Loucy (cell line): ENCODE results near the gene C1QTNF3.

ENCODE experiments used
- H2AFZ ChIP-seq: fragments of 200-600 bp; sonication (generic); 2 replicates; pipeline ENCODE4 v1.6.0; 2016; ENCODE audit warnings: antibody characterized with exemption, mild to moderate bottlenecking, low read length, moderate library complexity
- H3F3A ChIP-seq: fragments of 200-600 bp; 2 replicates; pipeline ENCODE4 v1.6.0; 2016; ENCODE audit warnings: antibody characterized with exemption, low read depth, mild to moderate bottlenecking
- H3K27me3 ChIP-seq: fragments of 200-600 bp; sonication (generic); 2 replicates; pipeline ENCODE4 v1.6.1; 2014; ENCODE audit warnings: low read length, mild to moderate bottlenecking; ENCODE audit not compliant: insufficient read depth, poor library complexity, severe bottlenecking
- H3K36me3 ChIP-seq: fragments of 200-600 bp; sonication (generic); 2 replicates; pipeline ENCODE4 v1.6.1; 2016; ENCODE audit warnings: low read length; ENCODE audit not compliant: insufficient read depth
- H3K4me1 ChIP-seq: fragments of 200-600 bp; sonication (generic); 2 replicates; pipeline ENCODE4 v1.5.1; 2014; ENCODE audit warnings: low read length, mild to moderate bottlenecking; ENCODE audit not compliant: insufficient read depth, poor library complexity, severe bottlenecking
- H3K4me2 ChIP-seq: fragments of 200-600 bp; sonication (generic); 2 replicates; pipeline ENCODE4 v1.6.0; 2014; ENCODE audit warnings: antibody characterized with exemption, low read length, low read depth, mild to moderate bottlenecking; ENCODE audit not compliant: poor library complexity, severe bottlenecking
- H3K4me3 ChIP-seq: fragments of 200-600 bp; sonication (generic); 2 replicates; pipeline ENCODE4 v1.5.1; 2014; ENCODE audit warnings: low read length, mild to moderate bottlenecking, mixed read lengths; ENCODE audit not compliant: poor library complexity, severe bottlenecking
- H3K79me2 ChIP-seq: fragments of 200-600 bp; sonication (generic); 2 replicates; pipeline ENCODE4 v1.6.1; 2014; ENCODE audit warnings: low read length; ENCODE audit not compliant: insufficient read depth
- H3K9ac ChIP-seq: fragments of 200-600 bp; sonication (generic); 2 replicates; pipeline ENCODE4 v1.6.0; 2014; ENCODE audit warnings: mild to moderate bottlenecking, low read depth, low read length, moderate library complexity; ENCODE audit not compliant: poor library complexity, severe bottlenecking
- H3K9me2 ChIP-seq: fragments of 200-600 bp; sonication (generic); replicated peaks from 2 replicates; pipeline ENCODE4 v1.6.1; 2016; ENCODE audit warnings: low read depth, low read length, mixed read lengths
- H3K9me3 ChIP-seq: fragments of 200-600 bp; sonication (generic); 2 replicates; pipeline ENCODE4 v1.6.1; 2014; ENCODE audit warnings: mild to moderate bottlenecking, antibody characterized with exemption, low read length, low read depth; ENCODE audit not compliant: insufficient read depth
- H4K20me1 ChIP-seq: fragments of 200-600 bp; sonication (generic); 2 replicates; pipeline ENCODE4 v1.6.0; 2014; ENCODE audit warnings: antibody characterized with exemption, low read length, mild to moderate bottlenecking; ENCODE audit not compliant: insufficient read depth, poor library complexity, severe bottlenecking
- EZH2phosphoT487 ChIP-seq: fragments of 200-600 bp; IDR thresholded peaks from 2 replicates; pipeline ENCODE4 v1.6.1; 2018; ENCODE audit warnings: antibody characterized with exemption, mild to moderate bottlenecking, moderate library complexity, borderline replicate concordance
- TF ChIP-seq, protein P1 (sequence below): fragments of 200-600 bp; sonication (generic); conservative IDR thresholded peaks from 2 replicates; pipeline ENCODE4 v1.5.1; 2014; ENCODE audit warnings: mild to moderate bottlenecking, antibody characterized with exemption, low read length

Gene C1QTNF3

DNA sequence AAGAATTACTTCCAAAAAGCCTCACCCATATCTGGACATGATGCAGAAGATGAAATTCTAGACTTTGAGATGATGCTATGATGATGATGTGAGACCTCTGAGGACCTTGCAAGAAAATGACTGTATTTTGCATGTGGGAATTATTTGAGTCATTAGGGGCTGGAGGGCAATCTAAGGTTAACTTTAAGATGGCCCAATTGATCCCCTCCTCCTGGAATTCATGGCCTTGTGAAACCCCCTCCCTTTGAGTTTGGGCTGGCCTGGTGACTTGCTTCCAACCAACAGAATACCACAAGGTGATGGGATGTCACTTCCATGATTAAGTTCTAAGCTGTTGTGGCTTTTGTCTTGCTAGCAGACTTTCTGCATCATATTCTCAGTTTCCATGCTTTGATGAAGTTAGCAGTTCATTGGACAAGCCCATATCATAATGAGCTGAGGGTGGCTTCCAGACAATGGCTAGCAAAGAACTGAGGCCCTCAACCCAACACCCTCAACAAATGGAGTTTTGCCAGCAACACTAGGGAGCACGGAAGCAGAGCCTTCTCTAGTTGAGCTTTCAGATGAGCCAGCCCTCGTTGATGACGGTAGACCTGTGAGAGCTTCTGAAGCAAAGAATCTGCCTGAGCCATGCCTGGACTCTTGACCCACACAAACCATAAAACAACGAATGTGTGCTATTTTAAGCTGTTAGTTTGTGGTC is 27.7 kb downstream of the C1QTNF3 start:
- no peaks in the 10 kb centered on the region for H3K4me1 ChIP-seq
- no peaks in the 10 kb centered on the region for H3K9me3 ChIP-seq
- H3K79me2 ChIP-seq, result no peaks in the 10 kb centered on the region
- H3K36me3 ChIP-seq, result peaks cover 10% of the 10 kb centered on the region; the same call in 1 of the 2 replicates
- no peaks in the 10 kb centered on the region for H3K27me3 ChIP-seq
- no peaks in the 10 kb centered on the region for H4K20me1 ChIP-seq
- H3F3A ChIP-seq, result no peaks in the 10 kb centered on the region
- H3K4me2 ChIP-seq, result no peak overlapping the region
- no peak overlapping the region for H3K4me3 ChIP-seq
- H3K9me2 ChIP-seq, result no peaks in the 10 kb centered on the region
- TF ChIP-seq EZH2phosphoT487, result no peak
- TF ChIP-seq, protein P1, sequence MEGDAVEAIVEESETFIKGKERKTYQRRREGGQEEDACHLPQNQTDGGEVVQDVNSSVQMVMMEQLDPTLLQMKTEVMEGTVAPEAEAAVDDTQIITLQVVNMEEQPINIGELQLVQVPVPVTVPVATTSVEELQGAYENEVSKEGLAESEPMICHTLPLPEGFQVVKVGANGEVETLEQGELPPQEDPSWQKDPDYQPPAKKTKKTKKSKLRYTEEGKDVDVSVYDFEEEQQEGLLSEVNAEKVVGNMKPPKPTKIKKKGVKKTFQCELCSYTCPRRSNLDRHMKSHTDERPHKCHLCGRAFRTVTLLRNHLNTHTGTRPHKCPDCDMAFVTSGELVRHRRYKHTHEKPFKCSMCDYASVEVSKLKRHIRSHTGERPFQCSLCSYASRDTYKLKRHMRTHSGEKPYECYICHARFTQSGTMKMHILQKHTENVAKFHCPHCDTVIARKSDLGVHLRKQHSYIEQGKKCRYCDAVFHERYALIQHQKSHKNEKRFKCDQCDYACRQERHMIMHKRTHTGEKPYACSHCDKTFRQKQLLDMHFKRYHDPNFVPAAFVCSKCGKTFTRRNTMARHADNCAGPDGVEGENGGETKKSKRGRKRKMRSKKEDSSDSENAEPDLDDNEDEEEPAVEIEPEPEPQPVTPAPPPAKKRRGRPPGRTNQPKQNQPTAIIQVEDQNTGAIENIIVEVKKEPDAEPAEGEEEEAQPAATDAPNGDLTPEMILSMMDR, result no peak
- no peak overlapping the region for H2AFZ ChIP-seq
- H3K9ac ChIP-seq, result no peak overlapping the region

DNA sequence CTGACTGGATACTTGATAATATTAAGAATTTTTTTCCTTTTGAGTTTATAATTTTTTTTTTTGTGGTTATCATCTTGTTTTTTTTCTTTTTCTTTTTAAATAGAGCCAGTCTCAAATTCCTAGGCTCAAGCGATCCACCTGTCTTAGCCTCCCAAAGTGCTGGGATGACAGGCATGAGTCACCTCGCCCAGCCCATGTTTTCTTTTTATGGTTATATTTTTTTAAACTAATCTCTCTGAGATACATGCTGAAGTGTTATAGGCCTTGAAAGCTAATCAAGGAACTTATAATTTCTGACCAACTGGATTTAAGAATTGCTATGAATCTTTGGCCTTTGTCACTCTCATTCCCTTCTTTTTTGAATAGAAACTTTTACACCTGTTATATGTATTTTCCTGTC is 28.4 kb downstream of the C1QTNF3 start:
- Histone ChIP-seq H4K20me1 (no peaks in the 10 kb centered on the region), H3K4me2 (no peak overlapping the region), H3F3A (no peaks in the 10 kb centered on the region), H3K4me1 (peaks cover 2% of the 10 kb centered on the region), H3K27me3 (no peaks in the 10 kb centered on the region), H3K79me2 (no peaks in the 10 kb centered on the region), H2AFZ (no peak overlapping the region), H3K4me3 (no peak overlapping the region), H3K36me3 (peaks cover 5% of the 10 kb centered on the region; the same call in 1 of the 2 replicates), H3K9me2 (no peaks in the 10 kb centered on the region), H3K9me3 (no peaks in the 10 kb centered on the region), H3K9ac (no peak overlapping the region)
- TF ChIP-seq, protein P1, result no peak
- no peak for TF ChIP-seq EZH2phosphoT487

DNA sequence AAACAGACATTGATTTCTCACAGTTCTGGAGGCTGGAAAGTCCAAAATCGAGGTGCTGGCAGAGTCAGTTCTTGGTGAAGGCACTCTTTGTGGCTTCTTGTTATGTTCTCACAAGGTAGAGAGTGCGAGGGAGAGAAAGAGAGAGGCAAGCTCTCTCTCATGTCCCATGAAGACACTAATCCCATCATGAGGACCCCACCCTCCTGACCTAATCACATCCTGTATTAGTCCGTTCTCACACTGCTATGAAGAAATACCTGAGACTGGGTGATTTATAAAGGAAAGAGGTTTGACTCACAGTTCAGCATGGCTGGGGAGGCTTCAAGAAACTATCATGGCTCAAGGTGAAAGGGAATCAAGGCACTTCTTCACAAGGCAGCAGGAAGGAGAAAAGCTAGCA is 29.5 kb downstream of the C1QTNF3 start:
- H3K9ac ChIP-seq, result no peak overlapping the region
- H4K20me1 ChIP-seq, result no peaks in the 10 kb centered on the region
- H2AFZ ChIP-seq, result no peak overlapping the region
- no peaks in the 10 kb centered on the region for H3K9me2 ChIP-seq
- peaks cover 13% of the 10 kb centered on the region for H3K4me1 ChIP-seq
- H3K4me3 ChIP-seq, result no peak overlapping the region
- no peaks in the 10 kb centered on the region for H3F3A ChIP-seq
- H3K4me2 ChIP-seq, result no peak overlapping the region
- TF ChIP-seq EZH2phosphoT487, result no peak
- TF ChIP-seq, protein P1, result no peak
- no peaks in the 10 kb centered on the region for H3K27me3 ChIP-seq
- no peaks in the 10 kb centered on the region for H3K79me2 ChIP-seq
- no peaks in the 10 kb centered on the region for H3K9me3 ChIP-seq
- H3K36me3 ChIP-seq, result peaks cover 2% of the 10 kb centered on the region; the same call in 1 of the 2 replicates
